Kidney epithelial cell (primary cell): ENCODE results near the gene THAP11. TPM values are rescaled to one million over a fixed set of nuclear protein-coding genes. Genes with fewer than 3 reads are reported as not detected.

ENCODE experiments used
- DNase-seq: peaks from one replicate; pipeline ENCODE4 v3.0.0-alpha.2; 2010; ENCODE audit warnings: low read depth
- H3K27me3 ChIP-seq: 2 replicates; pipeline ENCODE4 v1.6.0; 2011; ENCODE audit warnings: low read length; ENCODE audit not compliant: control insufficient read depth, insufficient read depth
- H3K36me3 ChIP-seq: 2 replicates; pipeline ENCODE4 v1.5.1; 2011; ENCODE audit warnings: low read length; ENCODE audit not compliant: control insufficient read depth, insufficient read depth
- H3K4me3 ChIP-seq: 2 replicates; pipeline ENCODE4 v1.5.1; 2011; ENCODE audit warnings: low read depth, mild to moderate bottlenecking, control low read depth, low read length
- CTCF ChIP-seq: IDR thresholded peaks from 2 replicates; pipeline ENCODE4 v1.5.1; 2011; ENCODE audit warnings: mild to moderate bottlenecking, moderate library complexity, low read length, control low read depth, inconsistent platforms; ENCODE audit not compliant: insufficient read depth, poor library complexity, severe bottlenecking
- total RNA-seq: library from RNA; depleted of rRNA; stranded (reverse); fragments of >200 nt; gene quantifications from 2 replicates; pipeline ENCODE4 v1.2.3, GENCODE V29; 2015

Gene THAP11
- 38.3 and 44.0 TPM in 2 replicates for total RNA-seq

GRCh38 chr16:67841816-67842508, at the start of gene THAP11:
Gene THAP11, plus strand, starts transcription at chr16:67842320. Its CDS starts 235 bp downstream, at chr16:67842555.
- no peaks in the 10 kb centered on the region for H3K27me3 ChIP-seq
- DNase-seq = no peak
- H3K4me3 ChIP-seq = peak within 1 kb of the TSS; percentile 97
- no peaks in the 10 kb centered on the region for H3K36me3 ChIP-seq
- TF ChIP-seq CTCF = peak; percentile 83

- no peaks in the 10 kb centered on the region for H3K27me3 ChIP-seq
- TF ChIP-seq CTCF = no peak
- DNase-seq = no peak
- H3K36me3 ChIP-seq = no peaks in the 10 kb centered on the region
- H3K4me3 ChIP-seq = no peak overlapping the region
Measured at GRCh38 chr16:67796099-67796718, 45.9 kb upstream of the THAP11 start.

- Histone ChIP-seq H3K36me3 (peaks cover 2% of the 10 kb centered on the region), H3K27me3 (no peaks in the 10 kb centered on the region), H3K4me3 (no peak overlapping the region)
- TF ChIP-seq CTCF = no peak
- no peak for DNase-seq
Measured at GRCh38 chr16:67800338-67800926, 41.7 kb upstream of the THAP11 start.

- no peak for DNase-seq
- no peak overlapping the region for H3K4me3 ChIP-seq
- TF ChIP-seq CTCF = no peak
- H3K27me3 ChIP-seq = no peaks in the 10 kb centered on the region
- H3K36me3 ChIP-seq = peaks cover 2% of the 10 kb centered on the region
Measured at GRCh38 chr16:67801241-67801640, 40.9 kb upstream of the THAP11 start.

- no peak for DNase-seq
- H3K4me3 ChIP-seq = no peak overlapping the region
- H3K36me3 ChIP-seq = peaks cover 2% of the 10 kb centered on the region
- no peak for TF ChIP-seq CTCF
- H3K27me3 ChIP-seq = no peaks in the 10 kb centered on the region
Measured at GRCh38 chr16:67801883-67802282, 40.2 kb upstream of the THAP11 start.
